ENCODE results near the gene LRTM1.

LRTM1 gene

GRCh38 chr3:54939557-54940300, 11.9 kb upstream of the LRTM1 start:
- DNase-seq = no peak

- no peak for DNase-seq
Measured at GRCh38 chr3:54936561-54936960, 8.7 kb upstream of the LRTM1 start.

- DNase-seq = no peak
Measured at GRCh38 chr3:54935869-54936268, 8.0 kb upstream of the LRTM1 start.

- no peak for DNase-seq
Measured at GRCh38 chr3:54932606-54933005, 4.7 kb upstream of the LRTM1 start.

GRCh38 chr3:54931182-54931581, 3.3 kb upstream of the LRTM1 start:
- no peak for DNase-seq

GRCh38 chr3:54918516-54918915, 9.3 kb downstream of the LRTM1 start:
- no peak for DNase-seq

- no peak for DNase-seq
Measured at GRCh38 chr3:54917862-54918261, 10.0 kb downstream of the LRTM1 start.

- no peak for DNase-seq
Measured at GRCh38 chr3:54917174-54917573, 10.7 kb downstream of the LRTM1 start.

- DNase-seq = no peak
Measured at GRCh38 chr3:54916732-54917131, 11.1 kb downstream of the LRTM1 start.

GRCh38 chr3:54915976-54916375, 11.9 kb downstream of the LRTM1 start:
- DNase-seq = no peak

GRCh38 chr3:54915181-54915580, 12.7 kb downstream of the LRTM1 start:
- DNase-seq = no peak

- DNase-seq = no peak
Measured at GRCh38 chr3:54914180-54914579, 13.7 kb downstream of the LRTM1 start.

- no peak for DNase-seq
Measured at GRCh38 chr3:54909191-54909590, 18.7 kb downstream of the LRTM1 start.

GRCh38 chr3:54906763-54907162, 21.1 kb downstream of the LRTM1 start:
- DNase-seq = no peak

- DNase-seq = no peak
Measured at GRCh38 chr3:54905920-54906319, 21.9 kb downstream of the LRTM1 start.

GRCh38 chr3:54905261-54905888, 22.5 kb downstream of the LRTM1 start:
- DNase-seq = no peak

GRCh38 chr3:54901906-54902685, 25.8 kb downstream of the LRTM1 start:
- no peak for DNase-seq

- DNase-seq = no peak
Measured at GRCh38 chr3:54900838-54901591, 26.8 kb downstream of the LRTM1 start.

GRCh38 chr3:54899273-54899672, 28.6 kb downstream of the LRTM1 start:
- DNase-seq = no peak

GRCh38 chr3:54897028-54897711, 30.7 kb downstream of the LRTM1 start:
- no peak for DNase-seq

GRCh38 chr3:54895613-54896012, 32.2 kb downstream of the LRTM1 start:
- DNase-seq = no peak

GRCh38 chr3:54892168-54892567, 35.7 kb downstream of the LRTM1 start:
- DNase-seq = no peak

GRCh38 chr3:54891540-54891897, 36.3 kb downstream of the LRTM1 start:
- no peak for DNase-seq

All from Kasumi-1 (cell line).